Vagina (tissue), 2 donors: ENCODE results near the gene CYRIA. TPM values are rescaled to one million over a fixed set of nuclear protein-coding genes. Genes with fewer than 3 reads are reported as not detected.

Experiments
- DNase-seq, 2 donors: peaks; one replicate each; pipeline ENCODE4 v3.0.0-alpha.2; 2017; ENCODE audit errors: extremely low spot score in 2 of 2
- H3K27ac ChIP-seq: fragments of 200-600 bp; sonication (generic); one replicate; pipeline ENCODE4 v1.5.1; 2019
- H3K27me3 ChIP-seq: fragments of 200-600 bp; sonication (generic); one replicate; pipeline ENCODE4 v1.5.1; 2019
- H3K36me3 ChIP-seq, 2 donors: fragments of 200-600 bp; sonication (generic); one replicate each; pipeline ENCODE4 v1.5.1; 2017 to 2019
- H3K4me1 ChIP-seq: fragments of 200-600 bp; sonication (generic); one replicate; pipeline ENCODE4 v1.5.1; 2019
- H3K4me3 ChIP-seq, 2 donors: fragments of 200-600 bp; sonication (generic); 1 replicate in 1 of 2; 2 replicates in 1 of 2; pipeline ENCODE4 v1.5.1; 2016 to 2019
- H3K9me3 ChIP-seq: fragments of 200-600 bp; sonication (generic); one replicate; pipeline ENCODE4 v1.5.1; 2019
- CTCF ChIP-seq, 3 experiments: fragments of 450-650 bp in 2 of 3; fragments of 200-600 bp in 1 of 3; sonication (generic) in 1 of 3; IDR thresholded peaks; one replicate each; pipeline ENCODE4 v1.5.1; 2017 to 2019; ENCODE audit warnings: antibody characterized with exemption in 3 of 3, mild to moderate bottlenecking in 2 of 3, moderate library complexity in 2 of 3
- POLR2A ChIP-seq, 2 donors: fragments of 450-650 bp; IDR thresholded peaks; one replicate each; pipeline ENCODE4 v1.6.1; 2017; ENCODE audit warnings: antibody characterized with exemption in 2 of 2, mild to moderate bottlenecking in 2 of 2, moderate library complexity in 2 of 2
- POLR2AphosphoS5 ChIP-seq, 2 donors: sonication (generic); formaldehyde crosslinking; IDR thresholded peaks; one replicate each; pipeline ENCODE4 v1.9.0; 2017; ENCODE audit warnings: antibody characterized with exemption in 2 of 2, mild to moderate bottlenecking in 2 of 2, low read depth in 1 of 2; ENCODE audit not compliant: insufficient read depth in 1 of 2
- intact Hi-C: fragments of 100-400 bp; cut with DNase I; formaldehyde crosslinking; loops from one replicate; pipeline ENCODE4 v1.15.1; 2023
- total RNA-seq: library from RNA; depleted of rRNA; stranded (reverse); fragments of >200 nt; gene quantifications from one replicate; pipeline ENCODE4 v1.2.3, GENCODE V29; 2016

Gene CYRIA
- total RNA-seq, 1 donor from 2014 or later: 12.5 TPM

GRCh38 chr2:16664809-16665747, 556 bp downstream of the CYRIA start:
- peaks cover 55% of the 10 kb centered on the region for H3K4me1 ChIP-seq
- no peak for TF ChIP-seq POLR2A (IDR thresholded peaks at IDR 0.05)
- peak overlapping the region; percentile 73 to 84 for H3K4me3 ChIP-seq
- H3K9me3 ChIP-seq: no peaks in the 10 kb centered on the region
- H3K27ac ChIP-seq: peak overlapping the region; percentile 86
- no peaks in the 10 kb centered on the region for H3K36me3 ChIP-seq
- DNase-seq: peak in 1 of 2 donors; percentile 89
- no peaks in the 10 kb centered on the region for H3K27me3 ChIP-seq
- intact Hi-C loops: loop anchor here (5.0 to 10.0 kb wide), 2 partner anchors 48 to 1090 kb away; partner anchors contain the start of genes GEN1 and SMC6

GRCh38 chr2:16664052-16664731, 1.4 kb downstream of the CYRIA start:
- Histone ChIP-seq H3K4me3 (peak overlapping the region; percentile 73 to 84), H3K27me3 (no peaks in the 10 kb centered on the region), H3K4me1 (peaks cover 62% of the 10 kb centered on the region), H3K9me3 (no peaks in the 10 kb centered on the region), H3K27ac (peak overlapping the region; percentile 86), H3K36me3 (no peaks in the 10 kb centered on the region)
- TF ChIP-seq POLR2AphosphoS5 (IDR thresholded peaks at IDR 0.05; ENCODE audit: insufficient read depth in 1 of 2, low read depth in 1 of 2) (peak in 1 of 2 donors; percentile 61), CTCF (IDR thresholded peaks at IDR 0.05) (no peak)
- DNase-seq: peak in 1 of 2 donors; percentile 89
- intact Hi-C loops: loop anchor here (10.0 kb wide), 1 partner anchor 1091 kb away; the partner anchor contains the start of genes GEN1 and SMC6

- H3K27me3 ChIP-seq: no peaks in the 10 kb centered on the region
- TF ChIP-seq CTCF (IDR thresholded peaks at IDR 0.05) (no peak), POLR2AphosphoS5 (IDR thresholded peaks at IDR 0.05; ENCODE audit: insufficient read depth in 1 of 2, low read depth in 1 of 2) (no peak), POLR2A (IDR thresholded peaks at IDR 0.05) (no peak)
- intact Hi-C loops: loop anchor here (10.0 kb wide), 1 partner anchor 1091 kb away; the partner anchor contains the start of genes GEN1 and SMC6
- peak overlapping the region; percentile 86 for H3K27ac ChIP-seq
- H3K4me1 ChIP-seq: peaks cover 71% of the 10 kb centered on the region
- H3K9me3 ChIP-seq: no peaks in the 10 kb centered on the region
- DNase-seq: peak in 1 of 2 donors; percentile 82
- peak overlapping the region; percentile 73 to 84 for H3K4me3 ChIP-seq
- no peaks in the 10 kb centered on the region for H3K36me3 ChIP-seq
These were observed 2.3 kb downstream of the CYRIA start for GRCh38 chr2:16663121-16663905.

GRCh38 chr2:16661936-16662839, 3.4 kb downstream of the CYRIA start:
- TF ChIP-seq POLR2A (IDR thresholded peaks at IDR 0.05) (no peak), POLR2AphosphoS5 (IDR thresholded peaks at IDR 0.05; ENCODE audit: insufficient read depth in 1 of 2, low read depth in 1 of 2) (no peak), CTCF (IDR thresholded peaks at IDR 0.05) (no peak)
- DNase-seq: peak in 1 of 2 donors; percentile 65
- Histone ChIP-seq H3K27me3 (no peaks in the 10 kb centered on the region), H3K27ac (peak overlapping the region; percentile 86), H3K9me3 (no peaks in the 10 kb centered on the region), H3K4me1 (peaks cover 82% of the 10 kb centered on the region), H3K4me3 (no peak overlapping the region), H3K36me3 (no peaks in the 10 kb centered on the region)
- intact Hi-C loops: loop anchor here (10.0 kb wide), 1 partner anchor 1093 kb away; the partner anchor contains the start of genes GEN1 and SMC6
